GM12872 (cell line): ENCODE measurements around the gene HIPK2.
A peak's percentile ranks its signal among the peaks of the same experiment; 100 is the strongest.

Experiments
- TF ChIP-seq, protein P1 (sequence below): IDR thresholded peaks from 3 replicates; pipeline ENCODE4 v1.5.1; 2011; ENCODE audit warnings: low read depth, mild to moderate bottlenecking, low read length, moderate library complexity; ENCODE audit not compliant: insufficient read depth

HIPK2 gene

GRCh38 chr7:139618482-139619366 is 159.1 kb downstream of the HIPK2 start:
- TF ChIP-seq, protein P1, sequence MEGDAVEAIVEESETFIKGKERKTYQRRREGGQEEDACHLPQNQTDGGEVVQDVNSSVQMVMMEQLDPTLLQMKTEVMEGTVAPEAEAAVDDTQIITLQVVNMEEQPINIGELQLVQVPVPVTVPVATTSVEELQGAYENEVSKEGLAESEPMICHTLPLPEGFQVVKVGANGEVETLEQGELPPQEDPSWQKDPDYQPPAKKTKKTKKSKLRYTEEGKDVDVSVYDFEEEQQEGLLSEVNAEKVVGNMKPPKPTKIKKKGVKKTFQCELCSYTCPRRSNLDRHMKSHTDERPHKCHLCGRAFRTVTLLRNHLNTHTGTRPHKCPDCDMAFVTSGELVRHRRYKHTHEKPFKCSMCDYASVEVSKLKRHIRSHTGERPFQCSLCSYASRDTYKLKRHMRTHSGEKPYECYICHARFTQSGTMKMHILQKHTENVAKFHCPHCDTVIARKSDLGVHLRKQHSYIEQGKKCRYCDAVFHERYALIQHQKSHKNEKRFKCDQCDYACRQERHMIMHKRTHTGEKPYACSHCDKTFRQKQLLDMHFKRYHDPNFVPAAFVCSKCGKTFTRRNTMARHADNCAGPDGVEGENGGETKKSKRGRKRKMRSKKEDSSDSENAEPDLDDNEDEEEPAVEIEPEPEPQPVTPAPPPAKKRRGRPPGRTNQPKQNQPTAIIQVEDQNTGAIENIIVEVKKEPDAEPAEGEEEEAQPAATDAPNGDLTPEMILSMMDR: peak; percentile 62

DNA sequence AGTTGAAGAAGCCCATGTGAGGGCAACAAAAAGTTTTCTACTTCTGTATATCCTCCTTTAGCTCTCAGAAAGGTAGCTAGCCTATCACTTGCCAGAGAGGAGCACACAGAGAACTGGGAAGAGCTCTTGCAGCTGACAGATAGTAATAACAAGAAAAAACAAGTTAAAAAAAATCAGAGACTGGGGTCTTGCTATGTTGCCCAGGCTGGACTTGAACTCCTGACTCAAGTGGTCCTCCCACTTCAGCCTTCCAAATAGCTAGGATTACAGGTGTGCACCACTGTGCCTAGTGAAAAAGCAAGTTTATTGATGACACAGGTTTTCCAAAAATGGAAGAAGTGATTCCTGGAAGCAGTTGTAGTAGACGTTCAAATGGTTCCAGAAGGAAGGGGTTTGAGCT is 160.7 kb downstream of the HIPK2 start:
- TF ChIP-seq, protein P1: no peak

DNA sequence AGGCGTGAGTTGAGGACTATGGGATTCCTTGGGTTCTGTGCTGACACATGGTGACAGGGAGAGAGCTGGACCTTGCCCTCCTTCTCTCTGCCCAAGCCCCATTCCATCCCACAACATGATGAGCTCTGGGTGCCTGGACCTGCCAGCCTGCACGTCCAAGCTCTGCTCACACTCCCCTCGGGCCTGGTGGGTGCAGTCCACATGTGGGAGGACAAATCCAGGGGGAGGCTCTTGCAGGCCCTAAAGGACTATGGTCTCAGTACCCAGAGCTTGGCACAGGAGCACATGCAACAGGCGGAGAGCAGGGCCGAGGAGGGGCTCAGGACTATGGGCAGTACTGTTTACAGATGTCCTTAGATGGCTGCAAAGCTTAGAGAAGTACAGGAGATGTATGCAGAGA is 162.9 kb downstream of the HIPK2 start:
- TF ChIP-seq, protein P1: no peak

DNA sequence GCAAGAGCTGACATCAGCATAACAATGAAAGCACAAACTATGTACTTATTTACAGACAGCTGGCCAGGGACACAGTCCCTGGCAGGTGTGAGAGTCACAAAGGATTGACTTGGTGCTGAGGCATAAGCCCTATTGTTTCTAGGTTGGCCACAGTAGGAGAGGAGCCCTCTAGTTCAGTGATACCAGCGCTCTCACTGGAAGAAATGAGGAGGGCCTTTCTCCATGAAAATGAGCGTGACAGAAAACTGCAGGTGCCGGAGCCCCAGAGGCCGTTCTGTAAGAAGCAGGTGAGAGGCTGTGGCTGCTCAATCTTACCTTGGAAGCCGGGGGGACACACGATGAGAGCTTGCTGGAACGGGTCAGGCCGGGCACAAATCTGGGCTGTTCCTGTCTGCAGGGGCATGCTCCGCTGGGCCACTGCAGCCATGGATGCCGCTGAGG is 163.8 kb downstream of the HIPK2 start:
- TF ChIP-seq, protein P1: no peak

DNA sequence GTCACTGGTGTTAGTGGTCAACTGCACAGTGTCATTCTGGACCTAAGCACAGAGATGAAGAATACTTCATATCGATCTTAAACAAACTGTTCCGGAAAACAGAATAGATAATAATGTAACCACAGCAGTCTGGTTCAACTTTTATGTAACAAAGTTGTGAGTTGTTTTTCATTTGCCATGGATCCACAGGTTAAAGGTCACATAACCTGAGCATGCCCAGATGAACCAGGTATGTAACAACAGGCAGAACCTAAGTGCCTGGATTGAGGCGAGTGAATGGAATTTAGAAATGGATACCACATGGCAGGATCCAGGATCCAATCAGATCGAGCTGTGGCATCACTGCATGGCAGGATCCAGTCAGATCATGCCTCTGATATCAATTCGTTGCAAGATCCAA is 167.2 kb downstream of the HIPK2 start:
- TF ChIP-seq, protein P1: no peak

DNA sequence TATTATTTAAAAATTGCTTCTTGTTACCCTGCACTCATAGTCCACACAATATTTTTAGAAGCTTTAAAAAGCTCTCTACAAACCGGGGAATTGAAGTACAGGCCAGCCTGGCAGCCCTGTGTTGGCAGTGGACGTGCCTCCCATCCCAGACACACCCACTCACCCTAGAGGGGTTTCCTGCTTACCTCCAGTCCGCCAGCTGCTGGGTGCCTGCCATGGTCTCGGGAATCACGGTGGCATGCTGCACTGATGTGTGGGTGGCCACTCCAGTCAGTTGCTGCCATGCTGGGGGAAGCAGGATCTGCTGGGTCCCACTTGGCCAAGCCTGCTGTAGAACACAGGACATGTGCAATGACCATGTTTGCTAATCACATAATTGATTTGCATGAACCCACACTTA is 173.9 kb downstream of the HIPK2 start:
- TF ChIP-seq, protein P1: no peak

GRCh38 chr7:139603282-139603681 is 174.5 kb downstream of the HIPK2 start:
- TF ChIP-seq, protein P1: no peak
